Osteoblast (primary cell): ENCODE results near the gene GALNT9. TPM values are rescaled to one million over a fixed set of nuclear protein-coding genes. Genes with fewer than 3 reads are reported as not detected.

Experiments used
- DNase-seq: peaks from one replicate; pipeline ENCODE4 v3.0.0; 2011; ENCODE audit warnings: low spot score, mixed read lengths; ENCODE audit not compliant: insufficient read length; ENCODE audit errors: missing footprints
- H2AFZ ChIP-seq: 2 replicates; pipeline ENCODE4 v1.6.0; 2011; ENCODE audit warnings: mild to moderate bottlenecking, low read length
- H3K27ac ChIP-seq: 2 replicates; pipeline ENCODE4 v1.5.1; 2011; ENCODE audit warnings: mild to moderate bottlenecking, low read depth, low read length, moderate library complexity
- H3K27me3 ChIP-seq: 2 replicates; pipeline ENCODE4 v1.6.0; 2012; ENCODE audit warnings: mild to moderate bottlenecking, control low read depth, inconsistent platforms, low read length, moderate library complexity; ENCODE audit not compliant: insufficient read depth
- H3K36me3 ChIP-seq: 2 replicates; pipeline ENCODE4 v1.5.1; 2011; ENCODE audit warnings: mild to moderate bottlenecking, low read length, control low read depth, moderate library complexity; ENCODE audit not compliant: insufficient read depth
- H3K4me1 ChIP-seq: 2 replicates; pipeline ENCODE4 v1.5.1; 2011; ENCODE audit warnings: mild to moderate bottlenecking, low read length, control low read depth, moderate library complexity; ENCODE audit not compliant: insufficient read depth
- H3K4me2 ChIP-seq: 2 replicates; pipeline ENCODE4 v1.6.0; 2011; ENCODE audit warnings: mild to moderate bottlenecking, low read length; ENCODE audit not compliant: insufficient read depth
- H3K4me3 ChIP-seq: fragments of 200-600 bp; sonication (generic); 3 replicates; pipeline ENCODE4 v1.5.1; 2012; ENCODE audit warnings: mild to moderate bottlenecking, low read length, inconsistent platforms; ENCODE audit not compliant: insufficient read depth
- H3K79me2 ChIP-seq: 2 replicates; pipeline ENCODE4 v1.6.0; 2012; ENCODE audit warnings: mild to moderate bottlenecking, low read length, control low read depth, inconsistent platforms; ENCODE audit not compliant: insufficient read depth
- H3K9me3 ChIP-seq: 2 replicates; pipeline ENCODE4 v1.5.1; 2011; ENCODE audit warnings: low read depth, low read length, control low read depth
- H4K20me1 ChIP-seq: 2 replicates; pipeline ENCODE4 v1.6.0; 2012; ENCODE audit warnings: mild to moderate bottlenecking, low read length, control low read depth; ENCODE audit not compliant: insufficient read depth
- total RNA-seq: library from RNA; depleted of rRNA; stranded (reverse); fragments of >200 nt; gene quantifications from 2 replicates; pipeline ENCODE4 v1.2.3, GENCODE V29; 2012
- TF ChIP-seq, protein P1 (sequence below): IDR thresholded peaks from 2 replicates; pipeline ENCODE4 v1.5.1; 2011; ENCODE audit warnings: mild to moderate bottlenecking, low read depth, low read length, moderate library complexity; ENCODE audit errors: extremely low read depth

The GALNT9 gene
- total RNA-seq, 1 donor = 0.36 TPM

DNA sequence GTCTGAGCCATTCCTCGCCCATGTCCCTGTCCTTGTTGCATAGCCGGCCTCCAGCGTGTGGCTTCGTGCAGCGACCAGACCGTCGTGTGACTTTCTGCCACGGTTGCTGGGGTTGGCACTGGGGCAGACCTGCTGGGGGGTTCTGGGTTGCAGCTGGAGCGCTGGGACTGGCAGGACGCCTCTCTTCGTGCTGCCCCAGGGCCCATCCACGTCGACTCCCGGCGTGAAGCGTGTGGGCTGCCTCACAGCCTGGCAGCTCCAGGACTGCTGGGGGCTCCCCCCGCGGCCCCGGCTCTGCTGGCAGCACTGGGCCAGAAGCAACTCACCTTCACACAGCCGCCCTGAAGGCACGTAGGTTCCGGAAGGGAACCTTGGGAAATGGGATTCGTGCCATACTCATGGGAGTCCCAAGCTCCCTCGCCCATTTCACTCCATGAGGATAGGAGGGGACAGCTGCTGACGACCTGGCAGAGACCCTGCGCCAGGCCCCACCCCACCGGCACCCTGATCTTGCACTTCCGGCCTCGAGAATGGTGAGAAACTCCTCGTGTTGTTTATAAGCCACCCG is 51.9 kb downstream of the GALNT9 start:
- no peaks in the 10 kb centered on the region for H3K36me3 ChIP-seq
- H3K27me3 ChIP-seq = peaks cover 28% of the 10 kb centered on the region
- no peak overlapping the region for H2AFZ ChIP-seq
- TF ChIP-seq, protein P1, sequence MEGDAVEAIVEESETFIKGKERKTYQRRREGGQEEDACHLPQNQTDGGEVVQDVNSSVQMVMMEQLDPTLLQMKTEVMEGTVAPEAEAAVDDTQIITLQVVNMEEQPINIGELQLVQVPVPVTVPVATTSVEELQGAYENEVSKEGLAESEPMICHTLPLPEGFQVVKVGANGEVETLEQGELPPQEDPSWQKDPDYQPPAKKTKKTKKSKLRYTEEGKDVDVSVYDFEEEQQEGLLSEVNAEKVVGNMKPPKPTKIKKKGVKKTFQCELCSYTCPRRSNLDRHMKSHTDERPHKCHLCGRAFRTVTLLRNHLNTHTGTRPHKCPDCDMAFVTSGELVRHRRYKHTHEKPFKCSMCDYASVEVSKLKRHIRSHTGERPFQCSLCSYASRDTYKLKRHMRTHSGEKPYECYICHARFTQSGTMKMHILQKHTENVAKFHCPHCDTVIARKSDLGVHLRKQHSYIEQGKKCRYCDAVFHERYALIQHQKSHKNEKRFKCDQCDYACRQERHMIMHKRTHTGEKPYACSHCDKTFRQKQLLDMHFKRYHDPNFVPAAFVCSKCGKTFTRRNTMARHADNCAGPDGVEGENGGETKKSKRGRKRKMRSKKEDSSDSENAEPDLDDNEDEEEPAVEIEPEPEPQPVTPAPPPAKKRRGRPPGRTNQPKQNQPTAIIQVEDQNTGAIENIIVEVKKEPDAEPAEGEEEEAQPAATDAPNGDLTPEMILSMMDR = no peak
- no peaks in the 10 kb centered on the region for H3K9me3 ChIP-seq
- H3K4me1 ChIP-seq = no peaks in the 10 kb centered on the region
- no peaks in the 10 kb centered on the region for H4K20me1 ChIP-seq
- no peak overlapping the region for H3K27ac ChIP-seq
- no peak overlapping the region for H3K4me3 ChIP-seq
- no peak for DNase-seq
- H3K79me2 ChIP-seq = no peaks in the 10 kb centered on the region
- no peak overlapping the region for H3K4me2 ChIP-seq

DNA sequence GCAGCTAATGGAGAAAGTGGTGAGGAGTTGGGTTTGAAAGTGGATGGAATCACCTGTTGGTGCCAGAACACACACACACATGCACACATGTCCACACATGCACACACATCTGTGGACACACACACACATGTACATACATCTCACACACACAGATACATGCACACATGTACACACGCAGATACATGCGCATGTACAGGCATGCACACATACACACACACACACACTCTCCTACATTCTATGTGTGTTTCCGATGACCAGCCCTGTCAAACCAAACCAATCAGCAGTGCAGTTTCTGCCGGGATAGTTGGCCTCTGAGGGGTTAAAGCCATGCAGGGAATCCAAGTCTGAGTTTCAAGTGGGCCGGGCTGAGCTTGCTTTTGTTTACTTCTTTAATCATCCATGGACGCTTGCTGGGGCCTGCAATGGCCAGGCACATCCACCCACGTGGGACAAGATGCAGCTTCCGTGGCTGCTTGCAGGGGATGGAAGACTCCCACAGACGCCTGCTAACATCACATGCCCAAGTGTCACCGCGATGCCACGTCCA is 52.5 kb downstream of the GALNT9 start:
- no peak overlapping the region for H3K4me2 ChIP-seq
- TF ChIP-seq, protein P1 = no peak
- no peak overlapping the region for H3K4me3 ChIP-seq
- H3K79me2 ChIP-seq = no peaks in the 10 kb centered on the region
- no peaks in the 10 kb centered on the region for H3K36me3 ChIP-seq
- H3K27me3 ChIP-seq = peaks cover 28% of the 10 kb centered on the region
- no peak overlapping the region for H2AFZ ChIP-seq
- H3K9me3 ChIP-seq = no peaks in the 10 kb centered on the region
- no peak for DNase-seq
- no peaks in the 10 kb centered on the region for H4K20me1 ChIP-seq
- H3K4me1 ChIP-seq = no peaks in the 10 kb centered on the region
- no peak overlapping the region for H3K27ac ChIP-seq

DNA sequence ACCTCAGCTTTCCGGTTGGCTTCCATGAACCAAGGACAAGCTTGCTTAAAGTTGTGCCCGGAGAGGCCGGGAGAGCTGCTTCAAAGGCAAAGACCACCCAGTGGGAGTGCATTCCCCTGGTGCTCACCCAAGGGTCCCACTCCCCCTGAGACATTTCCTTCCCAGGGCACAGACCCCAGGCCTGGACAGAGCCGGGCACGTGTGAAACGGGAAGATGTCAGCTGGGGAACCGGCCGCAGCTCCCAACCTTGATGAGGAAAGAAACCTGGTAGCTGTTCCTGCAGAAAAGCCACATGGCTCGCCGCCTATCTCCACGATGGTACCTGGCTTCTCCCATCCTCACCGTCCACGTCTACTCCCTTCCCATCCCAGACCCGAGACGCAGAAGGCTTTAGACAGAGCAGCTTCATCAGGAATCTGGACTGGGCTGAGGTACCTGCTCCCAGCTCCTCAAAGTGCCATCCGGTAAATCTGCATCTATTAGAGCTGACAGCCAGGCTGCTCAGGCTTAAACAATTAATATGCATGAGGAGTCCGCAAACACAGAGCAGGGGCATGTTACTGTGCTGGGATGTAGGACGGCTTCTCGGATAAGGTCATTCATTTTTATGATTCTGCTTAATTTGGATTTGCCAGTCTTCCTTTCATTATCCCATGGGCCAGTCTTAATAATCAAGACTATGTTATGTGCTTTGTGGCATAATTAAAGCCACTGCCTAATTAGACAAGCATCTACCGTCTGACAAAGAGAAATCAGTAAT is 53.1 kb downstream of the GALNT9 start:
- no peaks in the 10 kb centered on the region for H3K36me3 ChIP-seq
- H4K20me1 ChIP-seq = no peaks in the 10 kb centered on the region
- no peak for DNase-seq
- H3K27me3 ChIP-seq = peaks cover 28% of the 10 kb centered on the region
- no peak overlapping the region for H3K4me3 ChIP-seq
- H3K79me2 ChIP-seq = no peaks in the 10 kb centered on the region
- TF ChIP-seq, protein P1 = no peak
- no peaks in the 10 kb centered on the region for H3K4me1 ChIP-seq
- no peak overlapping the region for H3K27ac ChIP-seq
- no peaks in the 10 kb centered on the region for H3K9me3 ChIP-seq
- no peak overlapping the region for H2AFZ ChIP-seq
- H3K4me2 ChIP-seq = no peak overlapping the region

DNA sequence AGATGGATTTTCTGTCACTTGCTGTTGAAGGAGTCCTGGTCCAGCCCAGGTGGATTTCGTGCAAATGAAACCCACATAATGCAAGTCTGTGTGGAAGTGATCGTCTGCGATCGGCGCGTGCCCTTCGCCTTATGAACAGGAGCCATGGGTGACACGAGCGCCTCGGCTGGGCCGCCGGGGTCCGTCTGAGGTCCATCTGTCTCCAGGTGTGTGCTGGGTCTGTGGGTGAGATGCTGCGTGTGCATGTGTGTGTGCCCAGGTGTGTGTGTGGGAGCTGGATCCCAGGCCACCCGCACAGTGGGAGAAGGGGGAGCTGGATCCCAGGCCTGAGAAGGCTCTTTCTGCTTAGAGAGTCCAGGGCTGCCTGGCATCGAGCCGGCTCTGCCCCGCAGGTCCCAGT is 53.8 kb downstream of the GALNT9 start:
- TF ChIP-seq, protein P1 = no peak
- H3K4me3 ChIP-seq = no peak overlapping the region
- DNase-seq = no peak
- H3K36me3 ChIP-seq = no peaks in the 10 kb centered on the region
- H4K20me1 ChIP-seq = no peaks in the 10 kb centered on the region
- no peaks in the 10 kb centered on the region for H3K79me2 ChIP-seq
- H3K4me2 ChIP-seq = no peak overlapping the region
- H3K9me3 ChIP-seq = no peaks in the 10 kb centered on the region
- H2AFZ ChIP-seq = no peak overlapping the region
- no peak overlapping the region for H3K27ac ChIP-seq
- peaks cover 28% of the 10 kb centered on the region for H3K27me3 ChIP-seq
- no peaks in the 10 kb centered on the region for H3K4me1 ChIP-seq
